ENCODE results near the gene SLC6A7.

SLC6A7 gene

GRCh38 chr5:150172556-150172955 lies 17.3 kb upstream of the SLC6A7 start:
- DNase-seq (ENCODE audit: low read depth in 2 of 2): no peak

DNA sequence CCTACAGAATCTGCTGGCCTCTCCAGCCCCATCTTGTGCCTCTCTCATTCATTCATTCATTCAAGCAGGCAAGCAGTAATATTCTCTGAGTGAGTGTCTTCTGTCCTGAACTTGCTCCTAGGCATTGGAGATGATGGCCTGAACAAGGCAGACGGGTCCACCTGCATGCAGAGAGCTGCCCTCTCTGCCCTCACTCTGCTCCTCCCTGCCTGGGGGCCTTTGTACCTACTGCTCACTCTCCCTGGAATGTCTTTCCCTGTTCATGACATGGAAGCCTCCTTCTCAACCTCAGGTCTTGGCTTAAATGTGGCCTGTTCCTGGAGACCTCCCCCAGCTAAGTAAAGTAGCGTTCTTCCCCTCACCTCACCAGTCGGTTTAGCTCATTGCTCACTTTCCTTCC lies 16.7 kb upstream of the SLC6A7 start:
- no peak for DNase-seq (ENCODE audit: low read depth in 2 of 2)

GRCh38 chr5:150174285-150174684 lies 15.6 kb upstream of the SLC6A7 start:
- DNase-seq (ENCODE audit: low read depth in 2 of 2): no peak

GRCh38 chr5:150175076-150175475 lies 14.8 kb upstream of the SLC6A7 start:
- DNase-seq (ENCODE audit: low read depth in 2 of 2): no peak

DNA sequence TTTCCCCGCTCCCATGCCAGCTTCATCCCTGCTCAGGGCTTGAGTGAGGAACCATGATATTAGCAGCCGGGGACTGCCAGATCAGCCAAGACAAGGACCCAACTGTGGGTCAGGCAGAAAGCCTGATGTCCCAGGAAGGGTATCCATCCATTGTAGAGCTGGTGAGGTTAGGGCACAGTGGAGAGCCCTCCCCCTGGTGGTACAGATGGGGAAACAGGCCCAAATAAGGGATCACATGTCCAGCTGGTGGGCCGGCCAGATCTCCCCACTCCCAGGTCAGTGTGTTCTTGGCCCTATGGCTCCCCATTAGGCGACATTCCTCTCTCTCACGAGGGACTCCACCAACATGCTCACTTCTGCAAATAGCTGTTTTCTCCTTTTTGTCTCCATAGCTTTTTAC lies 14.3 kb upstream of the SLC6A7 start:
- DNase-seq (ENCODE audit: low read depth in 2 of 2): no peak

DNA sequence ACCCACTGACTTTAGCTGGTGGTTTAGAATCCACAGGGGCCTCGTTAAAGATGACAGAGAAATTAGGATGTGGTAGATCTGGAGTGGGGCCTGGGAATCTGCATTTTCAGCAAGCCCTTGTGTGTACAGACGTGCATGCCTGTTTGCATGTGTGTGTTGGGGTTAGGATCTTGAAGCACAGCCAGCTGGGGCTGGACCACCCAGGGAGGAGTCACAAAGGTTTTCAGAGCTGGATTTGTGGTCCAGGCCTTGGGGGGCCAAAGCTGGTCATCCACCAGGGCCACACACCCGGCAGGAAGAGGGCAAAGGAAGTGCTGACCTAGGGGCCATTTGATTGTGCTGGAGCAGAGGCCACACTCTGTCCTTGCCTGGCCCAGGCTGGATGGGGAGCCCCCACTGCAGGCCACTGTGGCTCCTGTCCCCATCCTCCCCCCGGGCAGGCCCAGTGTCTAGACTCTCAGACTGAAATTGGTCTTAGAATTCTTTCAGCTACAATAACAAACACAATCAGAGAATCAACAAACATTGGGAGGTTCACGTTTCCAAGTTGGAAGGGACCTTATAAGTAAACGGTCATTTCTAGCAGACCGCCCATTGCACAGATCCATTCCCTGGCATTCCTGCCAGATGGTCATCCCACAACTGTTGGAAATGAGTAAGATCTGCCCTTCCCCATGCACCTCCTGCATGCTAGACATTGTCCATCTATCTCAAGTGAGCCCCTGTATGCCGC lies 13.0 kb upstream of the SLC6A7 start:
- DNase-seq (ENCODE audit: low read depth in 2 of 2): no peak

DNA sequence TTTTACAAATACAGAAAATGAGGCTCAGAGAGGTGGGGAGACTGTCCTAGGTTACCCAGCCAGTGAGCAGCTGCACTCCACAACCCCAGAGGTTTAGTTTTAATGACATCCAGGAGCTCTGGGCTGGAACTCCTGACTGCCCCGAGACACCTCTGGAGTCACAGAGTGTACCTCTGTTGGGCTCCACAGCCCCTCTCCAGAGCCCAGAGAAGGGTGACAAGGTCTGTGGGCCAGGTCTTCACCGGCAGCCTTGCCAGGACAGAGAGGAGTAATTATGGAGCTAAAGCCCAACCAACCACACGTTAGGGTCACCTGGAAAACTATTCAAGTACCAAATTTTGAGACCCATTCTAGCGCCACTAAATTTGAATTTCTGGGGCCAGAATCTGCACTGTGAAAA lies 12.1 kb upstream of the SLC6A7 start:
- DNase-seq (ENCODE audit: low read depth in 2 of 2): no peak

GRCh38 chr5:150178262-150178661 lies 11.6 kb upstream of the SLC6A7 start:
- no peak for DNase-seq (ENCODE audit: low read depth in 2 of 2)

- no peak for DNase-seq (ENCODE audit: low read depth in 2 of 2)
These were observed 10.7 kb upstream of the SLC6A7 start for GRCh38 chr5:150179019-150179620.

- DNase-seq (ENCODE audit: low read depth in 2 of 2): no peak
These were observed 9.4 kb upstream of the SLC6A7 start for GRCh38 chr5:150180241-150181026.

DNA sequence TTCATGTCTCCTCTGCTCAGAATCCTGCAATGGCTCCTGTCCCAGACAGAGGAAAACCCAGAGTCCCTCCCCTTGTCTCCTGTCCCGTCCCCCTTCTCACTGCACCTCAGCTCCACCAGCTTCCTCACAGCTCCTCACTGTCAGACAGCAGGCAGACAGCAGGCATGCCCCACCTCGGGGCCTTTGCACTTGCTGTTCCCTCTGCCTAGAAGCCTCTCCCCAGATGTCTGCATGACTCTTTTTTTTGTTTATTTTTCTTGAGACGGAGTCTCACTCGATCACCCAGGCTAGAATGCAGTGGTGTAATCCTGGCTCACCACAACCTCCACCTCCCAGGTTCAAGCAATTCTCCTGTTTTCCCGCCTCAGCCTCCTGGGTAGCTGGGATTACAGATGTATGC lies 8.8 kb upstream of the SLC6A7 start:
- no peak for DNase-seq (ENCODE audit: low read depth in 2 of 2)

GRCh38 chr5:150181766-150182545 lies 7.9 kb upstream of the SLC6A7 start:
- DNase-seq (ENCODE audit: low read depth in 2 of 2): no peak

DNA sequence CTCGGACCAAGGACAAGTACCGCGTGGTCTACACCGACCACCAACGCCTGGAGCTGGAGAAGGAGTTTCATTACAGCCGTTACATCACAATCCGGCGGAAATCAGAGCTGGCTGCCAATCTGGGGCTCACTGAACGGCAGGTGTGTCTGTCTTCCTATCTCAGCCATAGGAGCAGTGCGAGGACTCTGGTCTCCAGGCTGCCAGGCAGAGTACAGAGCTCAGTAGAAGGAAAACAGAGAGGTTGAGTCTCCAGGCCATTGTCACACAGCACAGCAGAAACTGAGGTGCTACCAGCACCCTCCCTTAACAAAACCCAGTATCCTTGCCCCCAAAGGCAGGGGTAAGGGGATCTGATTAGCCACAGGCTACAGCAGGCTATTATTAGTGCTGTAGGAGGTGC lies 7.1 kb upstream of the SLC6A7 start:
- no peak for DNase-seq (ENCODE audit: low read depth in 2 of 2)

GRCh38 chr5:150183436-150183835 lies 6.4 kb upstream of the SLC6A7 start:
- no peak for DNase-seq (ENCODE audit: low read depth in 2 of 2)

GRCh38 chr5:150184006-150184405 lies 5.9 kb upstream of the SLC6A7 start:
- no peak for DNase-seq (ENCODE audit: low read depth in 2 of 2)

DNA sequence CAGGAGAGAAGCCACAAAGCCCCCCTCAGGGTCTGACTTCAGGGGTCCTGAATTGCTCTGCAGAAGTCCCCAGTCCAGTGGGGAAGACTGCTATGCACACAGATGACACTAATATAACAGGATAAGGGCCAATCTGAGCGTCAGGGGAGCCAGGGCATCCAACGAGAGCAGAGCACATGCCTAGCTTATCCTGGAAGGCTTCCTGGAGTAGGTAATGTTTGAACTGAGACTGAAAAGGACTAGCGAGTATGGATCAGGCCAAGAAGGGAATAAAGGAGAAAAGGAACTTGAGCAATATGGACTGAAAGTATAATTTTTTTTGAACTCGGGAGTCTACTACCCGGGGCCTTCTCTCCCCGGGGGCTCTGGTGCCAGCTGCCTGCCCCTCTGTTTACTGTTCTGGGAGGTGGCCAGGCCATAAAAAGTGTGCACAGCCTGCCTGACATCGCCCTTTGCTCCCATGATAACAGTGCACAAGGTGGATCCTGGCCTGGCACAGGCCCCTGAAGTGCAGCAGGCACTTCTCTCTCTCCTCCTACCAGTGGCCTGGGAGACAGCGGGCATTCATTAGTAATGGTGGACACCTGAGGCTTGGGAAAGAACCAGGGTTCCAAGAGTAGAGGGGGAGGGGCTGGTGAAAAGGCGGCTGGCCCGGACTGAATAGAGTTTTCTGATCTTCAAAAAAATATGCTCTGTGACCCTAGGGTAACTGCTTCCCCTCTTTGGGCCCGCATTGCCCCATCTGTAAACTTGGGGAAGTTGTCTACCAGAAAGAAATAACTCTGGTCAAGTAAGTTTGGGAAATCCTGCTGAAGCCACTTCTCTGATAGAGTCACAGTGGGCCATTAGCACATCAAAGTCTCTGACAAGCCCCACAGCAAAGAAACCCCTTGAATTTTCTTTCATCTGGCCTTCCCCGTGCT lies 4.6 kb upstream of the SLC6A7 start:
- no peak for DNase-seq (ENCODE audit: low read depth in 2 of 2)

- DNase-seq (ENCODE audit: low read depth in 2 of 2): no peak
These were observed 3.7 kb upstream of the SLC6A7 start for GRCh38 chr5:150186137-150186536.

DNA sequence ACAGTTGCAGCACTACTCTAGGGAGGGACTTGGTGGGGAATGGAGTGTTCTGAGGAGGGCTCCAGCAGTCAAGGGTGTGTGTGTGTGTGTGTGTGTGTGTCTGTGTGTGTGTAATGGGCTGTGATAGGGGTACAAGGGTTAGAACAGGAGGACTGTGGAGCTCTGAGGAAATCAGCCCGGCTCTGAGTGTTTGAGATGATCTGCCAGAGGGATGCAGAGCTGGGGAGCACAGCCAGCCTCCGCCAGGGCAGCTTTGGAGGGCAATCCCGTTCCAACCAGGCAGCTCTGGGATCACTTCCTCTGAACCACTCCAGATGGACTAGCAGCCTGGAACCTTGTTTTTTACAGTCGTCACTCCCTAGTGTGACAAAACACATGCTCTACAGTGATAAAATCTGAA lies 3.0 kb upstream of the SLC6A7 start:
- DNase-seq (ENCODE audit: low read depth in 2 of 2): no peak

GRCh38 chr5:150188146-150188842 lies 1.6 kb upstream of the SLC6A7 start:
- no peak for DNase-seq (ENCODE audit: low read depth in 2 of 2)

DNA sequence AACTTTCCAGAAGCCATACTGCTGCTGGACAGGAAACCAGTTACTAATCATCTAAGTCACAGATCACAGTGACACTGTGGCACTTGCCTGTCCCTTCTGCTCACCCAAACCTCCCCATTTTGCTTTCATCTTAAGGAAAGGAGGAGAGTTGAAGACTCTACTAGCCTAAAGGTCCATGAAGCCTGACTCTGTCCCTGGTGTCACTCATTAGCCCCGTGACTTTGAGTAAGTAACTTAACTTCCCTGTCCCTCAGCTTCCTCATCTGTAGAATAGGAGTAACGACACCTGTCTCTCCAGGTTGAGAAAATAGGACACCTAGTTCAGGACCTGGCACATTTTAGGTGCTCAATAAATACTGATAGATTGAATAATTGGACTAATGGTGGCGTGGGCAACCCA lies 536 bp upstream of the SLC6A7 start:
- no peak for DNase-seq (ENCODE audit: low read depth in 2 of 2)
